ENCODE results near the gene KIRREL2.

Gene KIRREL2

GRCh38 chr19:35882114-35882832, 25.6 kb downstream of the KIRREL2 start:
- no peak for DNase-seq
- no peak overlapping the region for H3K4me3 Mint-ChIP-seq
- peaks cover 16% of the 10 kb centered on the region for H3K36me3 Mint-ChIP-seq (ENCODE audit: low read depth)
- peaks cover 9% of the 10 kb centered on the region for H3K4me1 Mint-ChIP-seq
- H3K27ac Mint-ChIP-seq, result no peak overlapping the region
- peak; percentile 38 for TF ChIP-seq CTCF (IDR thresholded peaks at IDR 0.05)
- H3K9me3 Mint-ChIP-seq, result no peaks in the 10 kb centered on the region
- H3K27me3 Mint-ChIP-seq (ENCODE audit: low read depth, poor library complexity), result peaks cover 44% of the 10 kb centered on the region

GRCh38 chr19:35883882-35884281, 27.2 kb downstream of the KIRREL2 start:
- Mint-ChIP-seq H3K27ac (no peak overlapping the region), H3K9me3 (no peaks in the 10 kb centered on the region), H3K36me3 (ENCODE audit: low read depth) (peaks cover 14% of the 10 kb centered on the region), H3K4me1 (peaks cover 9% of the 10 kb centered on the region), H3K27me3 (ENCODE audit: low read depth, poor library complexity) (peaks cover 40% of the 10 kb centered on the region), H3K4me3 (no peak overlapping the region)
- no peak for DNase-seq
- TF ChIP-seq CTCF (IDR thresholded peaks at IDR 0.05), result no peak

- H3K4me1 Mint-ChIP-seq, result no peaks in the 10 kb centered on the region
These were observed 28.6 kb downstream of the KIRREL2 start for GRCh38 chr19:35885225-35885738.

GRCh38 chr19:35885904-35886303, 29.2 kb downstream of the KIRREL2 start:
- no peak for DNase-seq
- Mint-ChIP-seq H3K36me3 (ENCODE audit: low read depth) (peaks cover 26% of the 10 kb centered on the region), H3K9me3 (no peaks in the 10 kb centered on the region), H3K27me3 (ENCODE audit: low read depth, poor library complexity) (peaks cover 32% of the 10 kb centered on the region), H3K4me3 (no peak overlapping the region), H3K27ac (no peak overlapping the region), H3K4me1 (no peaks in the 10 kb centered on the region)
- TF ChIP-seq CTCF (IDR thresholded peaks at IDR 0.05), result no peak

More at GRCh38 chr19:35885225-35885738, 28.6 kb downstream of the KIRREL2 start:
- H3K27me3 Mint-ChIP-seq (ENCODE audit: low read depth, poor library complexity), result peaks cover 32% of the 10 kb centered on the region
- no peaks in the 10 kb centered on the region for H3K9me3 Mint-ChIP-seq
- no peak overlapping the region for H3K27ac Mint-ChIP-seq
- no peak for DNase-seq
- no peak overlapping the region for H3K4me3 Mint-ChIP-seq
- TF ChIP-seq CTCF (IDR thresholded peaks at IDR 0.05), result no peak
- peaks cover 22% of the 10 kb centered on the region for H3K36me3 Mint-ChIP-seq (ENCODE audit: low read depth)

- no peak for DNase-seq
These were observed 30.5 kb downstream of the KIRREL2 start for GRCh38 chr19:35887197-35887596.

More at GRCh38 chr19:35887197-35887596, 30.5 kb downstream of the KIRREL2 start:
- Mint-ChIP-seq H3K4me3 (no peak overlapping the region), H3K36me3 (ENCODE audit: low read depth) (peaks cover 29% of the 10 kb centered on the region), H3K4me1 (no peaks in the 10 kb centered on the region), H3K9me3 (no peaks in the 10 kb centered on the region), H3K27ac (no peak overlapping the region), H3K27me3 (ENCODE audit: low read depth, poor library complexity) (peaks cover 31% of the 10 kb centered on the region)
- no peak for TF ChIP-seq CTCF (IDR thresholded peaks at IDR 0.05)
